Osteoblast (primary cell): ENCODE measurements around the gene GSTP1. TPM values are rescaled to one million over a fixed set of nuclear protein-coding genes. Genes with fewer than 3 reads are reported as not detected.

ENCODE experiments used
- DNase-seq: peaks from one replicate; pipeline ENCODE4 v3.0.0; 2011; ENCODE audit warnings: low spot score, mixed read lengths; ENCODE audit not compliant: insufficient read length; ENCODE audit errors: missing footprints
- H2AFZ ChIP-seq: 2 replicates; pipeline ENCODE4 v1.6.0; 2011; ENCODE audit warnings: mild to moderate bottlenecking, low read length
- H3K27ac ChIP-seq: 2 replicates; pipeline ENCODE4 v1.5.1; 2011; ENCODE audit warnings: mild to moderate bottlenecking, low read depth, low read length, moderate library complexity
- H3K27me3 ChIP-seq: 2 replicates; pipeline ENCODE4 v1.6.0; 2012; ENCODE audit warnings: mild to moderate bottlenecking, control low read depth, inconsistent platforms, low read length, moderate library complexity; ENCODE audit not compliant: insufficient read depth
- H3K36me3 ChIP-seq: 2 replicates; pipeline ENCODE4 v1.5.1; 2011; ENCODE audit warnings: mild to moderate bottlenecking, low read length, control low read depth, moderate library complexity; ENCODE audit not compliant: insufficient read depth
- H3K4me1 ChIP-seq: 2 replicates; pipeline ENCODE4 v1.5.1; 2011; ENCODE audit warnings: mild to moderate bottlenecking, low read length, control low read depth, moderate library complexity; ENCODE audit not compliant: insufficient read depth
- H3K4me2 ChIP-seq: 2 replicates; pipeline ENCODE4 v1.6.0; 2011; ENCODE audit warnings: mild to moderate bottlenecking, low read length; ENCODE audit not compliant: insufficient read depth
- H3K4me3 ChIP-seq: fragments of 200-600 bp; sonication (generic); 3 replicates; pipeline ENCODE4 v1.5.1; 2012; ENCODE audit warnings: mild to moderate bottlenecking, low read length, inconsistent platforms; ENCODE audit not compliant: insufficient read depth
- H3K79me2 ChIP-seq: 2 replicates; pipeline ENCODE4 v1.6.0; 2012; ENCODE audit warnings: mild to moderate bottlenecking, low read length, control low read depth, inconsistent platforms; ENCODE audit not compliant: insufficient read depth
- H3K9me3 ChIP-seq: 2 replicates; pipeline ENCODE4 v1.5.1; 2011; ENCODE audit warnings: low read depth, low read length, control low read depth
- H4K20me1 ChIP-seq: 2 replicates; pipeline ENCODE4 v1.6.0; 2012; ENCODE audit warnings: mild to moderate bottlenecking, low read length, control low read depth; ENCODE audit not compliant: insufficient read depth
- CTCF ChIP-seq: IDR thresholded peaks from 2 replicates; pipeline ENCODE4 v1.5.1; 2011; ENCODE audit warnings: mild to moderate bottlenecking, low read depth, low read length, moderate library complexity; ENCODE audit errors: extremely low read depth
- total RNA-seq: library from RNA; depleted of rRNA; stranded (reverse); fragments of >200 nt; gene quantifications from 2 replicates; pipeline ENCODE4 v1.2.3, GENCODE V29; 2012

Gene GSTP1
- total RNA-seq, 1 donor, result 465 TPM

GRCh38 chr11:67581469-67581868, 2.1 kb upstream of the GSTP1 start:
- Histone ChIP-seq H3K27me3 (peaks cover 31% of the 10 kb centered on the region), H3K4me2 (no peak overlapping the region), H3K27ac (no peak overlapping the region), H3K4me3 (no peak overlapping the region), H3K9me3 (no peaks in the 10 kb centered on the region), H3K36me3 (peaks cover 12% of the 10 kb centered on the region), H4K20me1 (peaks cover 13% of the 10 kb centered on the region), H3K4me1 (peaks cover 8% of the 10 kb centered on the region), H3K79me2 (peaks cover 22% of the 10 kb centered on the region), H2AFZ (no peak overlapping the region)
- no peak for TF ChIP-seq CTCF
- no peak for DNase-seq

DNA sequence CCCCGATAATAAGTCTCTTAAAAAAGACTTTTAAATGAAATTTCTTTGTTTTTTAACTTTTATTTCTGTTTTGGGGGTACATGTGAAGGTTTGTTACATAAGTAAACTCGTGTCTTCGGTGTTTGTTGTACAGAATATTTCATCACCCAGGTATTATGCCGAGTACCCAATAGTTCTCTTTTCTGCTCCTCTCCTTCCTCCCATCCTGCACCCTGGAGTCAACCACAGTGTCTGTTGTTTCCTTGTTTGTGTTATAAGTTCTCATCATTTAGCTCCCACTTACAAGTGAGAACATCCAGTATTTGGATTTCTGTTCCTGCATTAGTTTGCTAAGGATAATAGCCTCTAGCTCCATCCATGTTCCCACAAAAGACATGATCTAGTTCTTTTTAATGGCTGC, 1.6 kb upstream of the GSTP1 start:
- H2AFZ ChIP-seq, result no peak overlapping the region

DNA sequence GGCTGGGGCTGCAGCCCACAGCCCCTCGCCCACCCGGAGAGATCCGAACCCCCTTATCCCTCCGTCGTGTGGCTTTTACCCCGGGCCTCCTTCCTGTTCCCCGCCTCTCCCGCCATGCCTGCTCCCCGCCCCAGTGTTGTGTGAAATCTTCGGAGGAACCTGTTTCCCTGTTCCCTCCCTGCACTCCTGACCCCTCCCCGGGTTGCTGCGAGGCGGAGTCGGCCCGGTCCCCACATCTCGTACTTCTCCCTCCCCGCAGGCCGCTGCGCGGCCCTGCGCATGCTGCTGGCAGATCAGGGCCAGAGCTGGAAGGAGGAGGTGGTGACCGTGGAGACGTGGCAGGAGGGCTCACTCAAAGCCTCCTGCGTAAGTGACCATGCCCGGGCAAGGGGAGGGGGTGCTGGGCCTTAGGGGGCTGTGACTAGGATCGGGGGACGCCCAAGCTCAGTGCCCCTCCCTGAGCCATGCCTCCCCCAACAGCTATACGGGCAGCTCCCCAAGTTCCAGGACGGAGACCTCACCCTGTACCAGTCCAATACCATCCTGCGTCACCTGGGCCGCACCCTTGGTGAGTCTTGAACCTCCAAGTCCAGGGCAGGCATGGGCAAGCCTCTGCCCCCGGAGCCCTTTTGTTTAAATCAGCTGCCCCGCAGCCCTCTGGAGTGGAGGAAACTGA, 731 bp downstream of the GSTP1 start:
- H3K27ac ChIP-seq, result peak overlapping the region; percentile 72
- peaks cover 13% of the 10 kb centered on the region for H4K20me1 ChIP-seq
- H3K4me3 ChIP-seq, result peak overlapping the region; percentile 88
- peak overlapping the region; percentile 61 for H2AFZ ChIP-seq
- peak; percentile 87 for DNase-seq
- H3K4me1 ChIP-seq, result peaks cover 8% of the 10 kb centered on the region
- H3K79me2 ChIP-seq, result peaks cover 22% of the 10 kb centered on the region
- no peak for TF ChIP-seq CTCF
- no peaks in the 10 kb centered on the region for H3K9me3 ChIP-seq
- peak overlapping the region; percentile 89 for H3K4me2 ChIP-seq
- H3K36me3 ChIP-seq, result peaks cover 22% of the 10 kb centered on the region
- H3K27me3 ChIP-seq, result peaks cover 24% of the 10 kb centered on the region

More for the DNA sequence above, 1.6 kb upstream of the GSTP1 start:
- H3K4me1 ChIP-seq, result peaks cover 8% of the 10 kb centered on the region
- peaks cover 17% of the 10 kb centered on the region for H3K36me3 ChIP-seq
- H3K27ac ChIP-seq, result no peak overlapping the region
- no peak overlapping the region for H3K4me2 ChIP-seq
- H3K79me2 ChIP-seq, result peaks cover 22% of the 10 kb centered on the region
- DNase-seq, result no peak
- H3K4me3 ChIP-seq, result no peak overlapping the region
- TF ChIP-seq CTCF, result no peak
- peaks cover 13% of the 10 kb centered on the region for H4K20me1 ChIP-seq
- H3K9me3 ChIP-seq, result no peaks in the 10 kb centered on the region
- peaks cover 31% of the 10 kb centered on the region for H3K27me3 ChIP-seq

GRCh38 chr11:67584881-67585873, 1.6 kb downstream of the GSTP1 start:
- no peaks in the 10 kb centered on the region for H3K9me3 ChIP-seq
- peaks cover 8% of the 10 kb centered on the region for H3K4me1 ChIP-seq
- H3K36me3 ChIP-seq, result peaks cover 22% of the 10 kb centered on the region
- H3K79me2 ChIP-seq, result peaks cover 22% of the 10 kb centered on the region
- no peak overlapping the region for H2AFZ ChIP-seq
- peaks cover 13% of the 10 kb centered on the region for H4K20me1 ChIP-seq
- H3K4me3 ChIP-seq, result peak overlapping the region; percentile 88
- peaks cover 16% of the 10 kb centered on the region for H3K27me3 ChIP-seq
- DNase-seq, result no peak
- TF ChIP-seq CTCF, result no peak
- H3K4me2 ChIP-seq, result peak overlapping the region; percentile 89
- H3K27ac ChIP-seq, result peak overlapping the region; percentile 72
